GM18870 (cell line): ENCODE measurements around the gene MRPL51.

Experiments used
- ATAC-seq: cut with Tn5 transposase; IDR thresholded peaks from one replicate; pipeline ENCODE4 v1.9.1; 2021; ENCODE audit warnings: moderate library complexity; ENCODE audit not compliant: unreplicated experiment

The MRPL51 gene

DNA sequence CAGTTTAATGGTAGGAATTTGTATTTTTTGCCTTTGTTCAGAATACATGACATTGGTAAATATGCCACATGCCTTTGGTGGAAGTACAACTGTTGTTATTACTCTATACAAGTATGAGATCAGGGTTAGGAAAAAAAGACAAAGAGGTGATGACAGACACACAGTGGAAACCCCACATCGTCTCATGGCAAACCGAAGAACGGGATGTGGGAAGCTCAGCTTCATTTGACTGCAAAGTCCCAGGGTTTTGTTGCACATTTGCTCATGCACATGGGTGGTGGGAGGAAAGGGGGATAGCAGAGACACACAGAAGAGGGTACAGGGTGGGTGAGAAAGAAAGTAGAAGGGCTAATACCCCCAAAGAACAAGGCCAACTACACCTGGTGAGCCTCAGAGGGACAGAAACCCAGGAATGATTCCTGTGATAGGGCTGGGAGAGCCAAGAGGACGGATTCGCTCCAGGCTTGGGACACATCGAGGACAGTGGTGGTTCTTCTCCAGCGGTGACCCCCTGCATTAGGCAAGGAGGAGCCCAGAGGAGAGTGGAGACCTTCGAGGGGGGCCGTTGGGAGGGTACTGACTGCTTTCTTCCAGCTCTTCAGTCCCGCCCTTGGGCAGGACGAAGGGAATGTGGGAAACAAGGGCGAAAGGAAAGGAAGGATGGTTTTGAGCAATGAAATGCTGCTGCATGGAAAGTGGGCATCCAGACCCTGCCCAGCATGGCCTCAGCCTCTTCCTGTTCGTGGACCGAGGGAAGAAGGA, 30.6 kb downstream of the MRPL51 start:
- ATAC-seq, result no peak

DNA sequence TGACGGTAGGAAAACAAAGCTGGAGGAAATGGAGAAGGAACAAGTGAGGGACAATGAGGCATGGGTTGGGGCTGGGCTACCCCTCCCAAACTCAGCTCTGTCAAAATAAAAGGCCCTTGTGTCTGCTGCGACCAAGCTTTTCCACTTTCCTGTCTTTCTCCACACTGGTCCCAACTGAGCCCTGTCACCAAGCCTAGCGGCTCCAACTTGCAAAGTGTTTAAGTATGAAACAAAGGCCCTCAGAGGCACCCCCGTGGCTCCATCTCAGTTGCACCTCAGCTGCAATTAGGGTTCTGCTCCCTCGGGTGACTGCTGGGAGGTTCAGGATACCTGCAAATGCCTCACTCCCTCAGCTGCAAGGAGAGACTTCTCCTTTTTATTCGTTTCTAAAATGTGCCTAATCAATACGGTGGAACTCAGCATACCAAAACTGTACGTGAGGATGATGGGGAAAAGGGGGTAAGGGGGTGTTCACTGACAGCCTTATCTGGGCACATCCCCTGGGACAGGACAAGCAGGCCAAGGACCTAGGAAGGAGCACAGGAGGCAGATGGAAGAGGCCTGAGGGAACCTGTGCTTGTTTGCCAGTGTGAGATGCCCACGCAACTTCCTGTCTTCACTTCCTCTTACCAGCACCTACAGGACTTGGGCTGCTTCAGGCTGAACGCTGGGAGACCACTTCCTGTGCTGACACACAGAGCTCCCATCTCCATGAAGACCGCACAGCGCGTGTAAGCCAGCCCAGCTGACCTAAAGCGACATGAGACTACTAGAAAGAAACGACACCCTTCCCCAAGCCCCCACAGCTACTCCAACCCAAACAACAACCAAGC, 31.4 kb downstream of the MRPL51 start:
- ATAC-seq, result peak; percentile 66

DNA sequence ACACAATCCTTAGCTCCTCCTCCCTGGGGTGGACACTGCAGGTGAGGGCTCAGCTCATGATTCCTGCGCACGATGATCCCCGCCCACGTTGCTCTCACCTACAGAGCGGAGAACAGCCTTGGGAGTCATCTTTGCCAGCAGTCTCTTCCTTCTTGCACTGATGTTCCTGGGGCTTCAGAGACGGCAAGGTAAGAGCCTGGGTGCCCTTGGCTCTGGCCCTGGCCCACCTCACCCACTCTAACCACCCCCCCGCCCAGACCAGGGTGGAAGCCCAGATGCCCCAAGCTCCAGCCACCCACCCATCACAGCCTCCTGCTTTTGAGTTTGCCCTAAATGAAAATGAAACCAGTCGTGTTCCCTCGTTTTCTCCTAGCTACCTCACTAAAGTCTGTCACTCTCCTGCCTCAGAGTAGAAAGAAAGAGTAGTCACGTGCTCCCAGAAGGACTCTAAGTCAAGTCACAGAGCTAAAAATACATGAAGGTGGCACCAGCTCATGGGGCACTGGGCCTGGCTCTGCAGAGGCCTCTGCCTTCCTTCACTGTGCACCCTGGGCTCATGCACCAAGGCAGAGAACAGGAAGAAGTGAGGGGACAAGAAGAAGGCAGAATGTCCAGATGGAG, 32.2 kb downstream of the MRPL51 start:
- ATAC-seq, result no peak

DNA sequence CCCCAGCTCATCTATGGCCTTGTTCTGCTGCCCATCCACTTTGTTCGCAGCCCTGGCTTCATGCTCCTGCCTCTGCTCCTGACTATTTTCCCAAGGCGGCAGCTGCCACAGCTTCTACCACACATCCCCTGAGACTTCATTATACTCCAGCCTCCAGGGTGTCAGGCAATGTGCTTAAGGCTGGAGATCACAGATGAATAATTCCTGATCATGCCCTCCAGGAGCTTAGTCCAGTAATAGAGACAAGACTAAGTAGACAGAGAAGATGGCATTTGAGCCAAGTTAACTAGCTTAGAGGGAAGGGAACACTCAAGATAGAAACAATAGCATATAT, 34.1 kb downstream of the MRPL51 start:
- no peak for ATAC-seq

DNA sequence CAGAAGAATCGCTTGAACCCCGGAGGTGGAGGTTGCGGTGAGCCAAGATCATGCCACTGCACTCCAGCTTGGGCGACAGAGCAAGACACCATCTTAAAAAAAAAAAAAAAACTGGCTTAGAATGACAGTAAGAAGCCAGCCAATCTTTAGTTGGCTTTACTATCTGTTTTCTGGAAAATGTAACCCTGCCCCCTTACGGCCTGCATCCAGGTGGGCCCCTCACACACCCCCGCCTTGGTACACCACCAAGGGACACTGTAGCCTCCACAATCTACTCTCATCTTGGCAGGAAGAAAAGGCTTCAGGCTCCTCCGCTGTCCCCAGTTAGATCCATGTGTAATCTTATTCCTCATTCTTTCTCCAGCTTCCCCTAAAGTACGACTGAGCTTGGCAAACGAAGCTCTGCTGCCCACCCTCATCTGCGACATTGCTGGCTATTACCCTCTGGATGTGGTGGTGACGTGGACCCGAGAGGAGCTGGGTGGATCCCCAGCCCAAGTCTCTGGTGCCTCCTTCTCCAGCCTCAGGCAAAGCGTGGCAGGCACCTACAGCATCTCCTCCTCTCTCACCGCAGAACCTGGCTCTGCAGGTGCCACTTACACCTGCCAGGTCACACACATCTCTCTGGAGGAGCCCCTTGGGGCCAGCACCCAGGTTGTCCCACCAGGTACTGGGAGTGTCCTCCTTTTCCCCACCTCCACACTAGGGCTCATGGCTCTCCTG, 34.6 kb downstream of the MRPL51 start:
- ATAC-seq, result no peak

DNA sequence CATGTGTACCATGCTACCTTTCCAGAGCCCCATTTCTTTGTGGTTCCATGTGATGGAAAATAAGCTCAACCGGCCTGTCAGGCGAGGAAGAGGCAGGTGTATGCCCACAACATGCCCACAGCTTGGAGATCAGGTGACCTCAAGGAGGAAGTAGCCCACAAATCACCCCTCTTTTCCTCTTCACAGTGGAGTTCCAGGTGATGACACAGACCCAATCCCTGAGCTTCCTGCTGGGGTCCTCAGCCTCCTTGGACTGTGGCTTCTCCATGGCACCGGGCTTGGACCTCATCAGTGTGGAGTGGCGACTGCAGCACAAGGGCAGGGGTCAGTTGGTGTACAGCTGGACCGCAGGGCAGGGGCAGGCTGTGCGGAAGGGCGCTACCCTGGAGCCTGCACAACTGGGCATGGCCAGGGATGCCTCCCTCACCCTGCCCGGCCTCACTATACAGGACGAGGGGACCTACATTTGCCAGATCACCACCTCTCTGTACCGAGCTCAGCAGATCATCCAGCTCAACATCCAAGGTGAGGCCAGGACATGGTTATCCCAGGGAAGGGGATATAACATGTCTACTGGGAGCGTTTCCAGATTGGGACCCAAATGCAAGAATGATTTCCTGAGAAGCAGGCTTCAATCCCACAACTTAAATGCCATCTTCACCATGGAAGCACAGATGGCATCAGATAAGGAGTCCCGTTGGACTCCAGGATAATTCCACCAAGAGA, 35.7 kb downstream of the MRPL51 start:
- ATAC-seq, result no peak

DNA sequence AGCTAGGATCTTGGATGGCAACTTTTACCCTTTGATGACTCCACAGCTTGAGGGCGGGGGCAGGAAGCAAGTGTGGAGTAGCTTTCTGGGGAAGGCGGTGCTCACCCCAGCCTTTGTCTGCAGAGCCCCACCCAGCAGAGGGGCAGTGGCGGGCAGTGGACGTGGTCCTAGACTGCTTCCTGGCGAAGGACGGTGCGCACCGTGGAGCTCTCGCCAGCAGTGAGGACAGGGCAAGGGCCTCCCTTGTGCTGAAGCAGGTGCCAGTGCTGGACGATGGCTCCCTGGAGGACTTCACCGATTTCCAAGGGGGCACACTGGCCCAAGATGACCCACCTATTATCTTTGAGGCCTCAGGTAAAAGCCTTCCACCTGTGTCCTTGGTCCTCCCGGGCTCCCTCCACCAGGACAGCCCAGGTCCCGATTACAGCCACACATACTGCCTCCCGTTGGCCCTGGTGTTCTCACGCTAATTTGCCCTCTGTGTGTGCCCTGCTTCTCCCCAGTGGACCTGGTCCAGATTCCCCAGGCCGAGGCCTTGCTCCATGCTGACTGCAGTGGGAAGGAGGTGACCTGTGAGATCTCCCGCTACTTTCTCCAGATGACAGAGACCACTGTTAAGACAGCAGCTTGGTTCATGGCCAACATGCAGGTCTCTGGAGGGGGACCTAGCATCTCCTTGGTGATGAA, 40.0 kb downstream of the MRPL51 start:
- ATAC-seq, result no peak

DNA sequence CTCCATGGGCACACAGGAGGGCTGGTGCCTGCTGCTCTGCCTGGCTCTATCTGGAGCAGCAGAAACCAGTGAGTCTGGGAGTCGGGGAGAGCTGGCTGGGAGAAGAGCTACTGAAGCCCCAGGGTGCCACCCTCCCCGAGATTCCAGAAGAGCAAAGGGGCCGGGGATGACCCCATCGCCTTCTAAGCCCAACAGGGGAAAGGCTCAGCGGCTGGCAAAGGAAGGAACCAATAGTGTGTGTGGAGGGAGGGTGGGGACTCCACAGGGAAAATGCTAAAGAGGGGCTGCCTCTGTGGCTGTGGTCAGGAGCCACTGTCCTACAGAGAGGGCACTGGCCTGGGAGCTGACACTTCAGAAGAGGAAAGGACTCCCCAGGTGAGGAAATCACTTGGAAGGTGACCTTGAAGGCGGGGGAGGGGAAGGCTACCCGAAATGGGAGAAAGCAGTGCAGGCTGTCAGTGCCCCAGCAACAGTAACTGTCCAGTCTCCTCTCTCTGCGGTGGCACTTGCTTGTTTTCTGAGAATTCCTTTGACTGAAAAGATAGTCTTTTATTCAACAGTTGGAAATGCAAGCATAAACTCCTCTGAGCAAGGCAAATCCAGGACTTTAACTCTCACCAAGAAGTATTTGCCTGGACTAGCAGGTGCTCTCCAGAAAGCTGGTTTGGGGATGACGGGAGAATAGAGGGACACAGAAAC, 40.7 kb downstream of the MRPL51 start:
- ATAC-seq, result no peak

DNA sequence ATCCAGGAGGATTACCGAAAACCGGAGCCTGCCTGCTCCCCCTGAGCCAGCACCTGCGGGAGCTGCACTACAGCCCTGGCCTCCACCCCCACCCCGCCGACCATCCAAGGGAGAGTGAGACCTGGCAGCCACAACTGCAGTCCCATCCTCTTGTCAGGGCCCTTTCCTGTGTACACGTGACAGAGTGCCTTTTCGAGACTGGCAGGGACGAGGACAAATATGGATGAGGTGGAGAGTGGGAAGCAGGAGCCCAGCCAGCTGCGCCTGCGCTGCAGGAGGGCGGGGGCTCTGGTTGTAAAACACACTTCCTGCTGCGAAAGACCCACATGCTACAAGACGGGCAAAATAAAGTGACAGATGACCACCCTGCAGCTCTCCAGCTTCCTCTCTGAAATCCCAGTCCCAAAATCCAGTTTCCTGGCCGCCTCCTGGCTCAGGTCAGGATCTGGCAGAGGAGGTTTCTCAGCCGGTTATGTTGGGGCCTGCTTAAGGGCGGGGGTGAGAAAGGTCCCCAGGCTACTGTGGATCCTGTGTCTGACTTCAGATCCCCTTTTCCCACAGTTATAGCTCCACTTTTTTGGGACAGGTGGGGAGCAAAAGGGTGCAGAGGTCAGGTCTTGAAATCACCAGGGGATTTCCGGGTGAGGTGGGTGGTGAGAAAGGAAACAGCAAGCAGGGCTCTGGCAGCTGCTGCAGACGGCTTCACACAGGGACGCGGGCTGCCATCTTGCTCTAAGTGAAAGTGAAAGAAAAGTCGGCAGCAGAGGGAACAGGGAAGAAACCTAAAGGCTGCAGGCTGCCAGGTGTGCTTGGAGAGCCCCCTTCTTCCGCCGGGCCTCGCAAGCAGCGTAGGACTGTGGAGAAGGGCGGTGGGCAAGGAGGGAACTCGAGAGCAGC, 41.5 kb downstream of the MRPL51 start, which contains the start of gene TAPBPL:
TAPBPL (plus strand) TSS at position 695 of the 897 bp plus-strand sequence. CDS start 207 bp downstream, outside the sequence.
- ATAC-seq, result peak; percentile 59

DNA sequence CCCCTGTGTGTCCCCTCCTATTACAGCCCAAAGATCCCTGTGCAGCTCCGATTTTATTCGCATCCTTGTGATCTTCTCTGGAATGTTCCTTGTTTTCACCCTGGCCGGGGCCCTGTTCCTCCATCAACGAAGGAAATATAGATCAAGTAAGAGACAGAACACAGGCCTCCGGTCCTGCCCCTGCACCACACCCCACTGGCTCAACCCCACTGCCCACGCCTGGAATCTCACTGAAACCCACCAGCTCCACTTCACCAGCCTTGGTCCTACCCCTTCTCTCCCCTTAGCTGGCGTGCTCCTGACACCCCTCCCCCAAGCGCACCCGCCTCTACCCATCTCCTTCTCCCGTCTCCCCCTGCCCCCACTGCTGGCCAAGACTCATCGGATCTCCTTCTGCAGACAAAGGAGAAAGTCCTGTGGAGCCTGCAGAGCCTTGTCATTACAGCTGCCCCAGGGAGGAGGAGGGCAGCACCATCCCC, 42.2 kb downstream of the MRPL51 start:
- no peak for ATAC-seq

DNA sequence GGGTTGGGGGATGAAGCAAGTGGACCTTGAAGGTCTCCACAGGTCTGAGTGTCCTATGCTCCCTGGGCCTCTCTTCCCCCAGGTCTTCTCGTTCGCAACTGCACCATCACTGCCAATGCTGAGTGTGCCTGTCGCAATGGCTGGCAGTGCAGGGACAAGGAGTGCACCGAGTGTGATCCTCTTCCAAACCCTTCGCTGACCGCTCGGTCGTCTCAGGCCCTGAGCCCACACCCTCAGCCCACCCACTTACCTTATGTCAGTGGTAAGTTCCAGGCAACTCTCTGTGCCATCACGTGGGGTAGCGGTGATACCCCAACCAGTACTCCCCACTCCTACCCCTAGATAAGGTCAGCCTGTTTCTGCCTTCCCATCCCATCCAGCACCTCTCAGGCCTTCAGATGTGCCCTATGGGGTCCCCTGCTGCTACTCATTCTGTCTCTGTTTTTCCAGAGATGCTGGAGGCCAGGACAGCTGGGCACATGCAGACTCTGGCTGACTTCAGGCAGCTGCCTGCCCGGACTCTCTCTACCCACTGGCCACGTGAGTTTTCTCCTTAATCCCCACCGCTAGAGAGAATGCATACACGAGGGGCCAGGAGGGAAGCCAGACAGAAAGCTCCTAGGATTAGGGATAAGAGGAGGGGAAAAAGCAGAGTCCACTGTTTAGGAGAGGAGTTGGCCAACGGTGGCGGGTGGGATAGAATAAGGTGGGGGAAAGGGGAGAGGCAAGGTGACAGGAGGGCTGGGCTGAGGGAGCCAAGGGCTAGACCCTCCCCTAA, 42.8 kb downstream of the MRPL51 start:
- ATAC-seq, result no peak

DNA sequence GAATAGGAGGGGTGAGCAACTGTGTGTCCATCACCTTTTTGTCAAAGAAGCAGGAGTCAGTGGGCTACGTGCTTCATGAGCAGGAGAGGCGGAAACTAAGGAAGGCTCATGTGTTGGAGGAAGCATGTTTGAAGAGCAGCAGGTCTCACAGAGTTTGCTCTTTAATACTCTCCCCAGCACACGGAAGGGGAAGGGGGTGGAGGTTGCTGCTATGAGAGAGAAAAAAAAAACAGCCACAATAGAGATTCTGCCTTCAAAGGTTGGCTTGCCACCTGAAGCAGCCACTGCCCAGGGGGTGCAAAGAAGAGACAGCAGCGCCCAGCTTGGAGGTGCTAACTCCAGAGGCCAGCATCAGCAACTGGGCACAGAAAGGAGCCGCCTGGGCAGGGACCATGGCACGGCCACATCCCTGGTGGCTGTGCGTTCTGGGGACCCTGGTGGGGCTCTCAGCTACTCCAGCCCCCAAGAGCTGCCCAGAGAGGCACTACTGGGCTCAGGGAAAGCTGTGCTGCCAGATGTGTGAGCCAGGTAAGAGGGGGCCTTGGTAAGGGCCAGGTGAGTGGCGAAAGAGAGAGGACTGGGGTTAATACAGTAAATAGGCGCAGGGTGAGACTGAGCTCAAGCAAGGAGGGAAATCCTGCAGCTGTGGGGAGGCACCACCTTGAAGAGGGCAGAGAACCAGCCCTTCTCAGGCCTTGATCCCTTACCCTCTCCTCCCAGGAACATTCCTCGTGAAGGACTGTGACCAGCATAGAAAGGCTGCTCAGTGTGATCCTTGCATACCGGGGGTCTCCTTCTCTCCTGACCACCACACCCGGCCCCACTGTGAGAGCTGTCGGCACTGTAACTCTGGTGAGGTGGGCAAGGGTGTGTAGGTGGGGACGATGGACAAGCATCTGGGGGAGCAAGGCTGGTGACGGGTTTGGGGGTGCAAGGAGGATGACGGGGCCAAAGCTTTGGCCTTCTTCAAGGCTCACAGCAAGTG, 48.1 kb downstream of the MRPL51 start, which contains the start of gene CD27:
CD27 (plus strand) TSS at position 252 of the 985 bp plus-strand sequence; CDS start at position 393, 141 bp downstream.
- no peak for ATAC-seq

DNA sequence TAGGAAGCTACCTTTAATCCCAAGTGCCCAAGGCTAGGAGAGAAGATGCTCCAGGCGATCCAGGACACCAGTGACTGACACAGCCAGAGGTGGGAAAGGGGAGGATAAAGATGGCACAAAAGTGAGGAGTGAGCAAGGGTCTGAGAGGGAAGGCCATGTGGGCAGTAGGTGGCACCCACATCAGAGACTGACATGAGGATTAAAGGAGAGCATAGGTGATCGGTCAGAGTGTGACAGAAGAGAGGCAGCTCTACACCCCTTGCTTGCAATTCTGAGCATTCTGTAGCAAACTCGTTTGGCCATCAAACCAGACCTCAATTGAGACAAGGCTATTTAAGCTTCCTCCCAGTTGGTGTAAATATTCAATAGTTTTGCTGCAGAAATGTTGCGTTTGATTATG, 49.0 kb downstream of the MRPL51 start:
- no peak for ATAC-seq

DNA sequence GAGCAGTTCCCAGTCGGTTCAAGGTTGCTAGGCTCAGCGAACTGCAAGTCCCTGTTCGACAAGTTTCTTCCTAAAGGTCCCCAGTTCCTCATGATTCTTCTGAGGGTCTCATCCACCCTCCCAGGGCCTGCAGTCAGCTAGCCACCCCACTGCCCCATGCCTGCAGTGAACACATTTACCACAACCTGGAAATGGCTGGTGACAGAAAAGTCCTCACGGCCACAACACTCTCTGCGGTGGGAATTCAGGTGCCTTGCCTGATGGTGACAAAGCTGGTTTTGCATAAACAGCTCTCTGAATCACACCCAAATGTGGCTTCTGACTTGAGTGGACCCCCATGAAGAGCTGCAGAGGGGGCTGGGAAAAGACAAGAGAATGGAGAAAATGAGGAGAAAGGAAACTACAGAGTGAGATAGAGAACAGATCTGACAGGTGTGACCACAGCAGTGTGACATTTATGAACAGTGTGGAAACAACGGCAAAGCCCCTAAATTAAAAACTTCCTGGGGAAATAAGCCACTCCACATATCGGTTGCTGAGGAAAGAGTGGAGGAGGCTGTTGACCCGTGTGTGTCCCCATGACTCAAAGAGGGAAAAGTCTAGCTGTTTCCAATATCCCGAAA, 49.6 kb downstream of the MRPL51 start:
- no peak for ATAC-seq

DNA sequence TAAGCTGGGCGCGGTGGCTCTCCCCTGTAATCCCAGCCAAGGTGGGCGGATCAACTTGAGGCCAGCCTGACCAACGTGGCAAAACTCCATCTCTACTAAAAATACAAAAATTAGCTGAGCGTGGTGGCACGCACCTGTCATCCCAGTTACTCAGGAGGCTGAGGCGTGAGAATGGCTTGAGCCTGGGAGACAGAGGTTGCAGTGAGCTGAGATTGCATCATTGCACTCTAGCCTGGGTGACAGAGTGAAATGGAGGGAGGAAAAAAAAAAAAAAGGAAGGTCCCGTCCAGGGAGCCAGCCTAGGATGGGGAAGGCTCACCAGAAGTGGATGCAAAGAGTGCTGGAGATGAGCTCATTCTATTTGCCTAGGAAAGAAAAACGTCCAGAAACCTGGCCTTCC, 50.2 kb downstream of the MRPL51 start:
- no peak for ATAC-seq
